Right lobe of liver (tissue), 4 donors: Measurements from ENCODE around the gene ABCB6.

ENCODE experiments used
- CTCF ChIP-seq, 4 donors: fragments of 200-600 bp in 3 of 4; fragments of 450-650 bp in 1 of 4; IDR thresholded peaks; one replicate each; pipeline versions ENCODE4 v1.5.1 to v1.8.0; 2016 to 2022; ENCODE audit warnings: antibody characterized with exemption in 4 of 4, mild to moderate bottlenecking in 2 of 4
- POLR2A ChIP-seq: fragments of 450-650 bp; IDR thresholded peaks from one replicate; pipeline ENCODE4 v1.6.1; 2017; ENCODE audit warnings: antibody characterized with exemption, mild to moderate bottlenecking
- donor health status: DM: no; HTN: no; CAD: no.
- donor health status: DM: no; HTN: no; CAD: no.
- donor health status: DM: no; HTN: yes; CAD: no.

DNA sequence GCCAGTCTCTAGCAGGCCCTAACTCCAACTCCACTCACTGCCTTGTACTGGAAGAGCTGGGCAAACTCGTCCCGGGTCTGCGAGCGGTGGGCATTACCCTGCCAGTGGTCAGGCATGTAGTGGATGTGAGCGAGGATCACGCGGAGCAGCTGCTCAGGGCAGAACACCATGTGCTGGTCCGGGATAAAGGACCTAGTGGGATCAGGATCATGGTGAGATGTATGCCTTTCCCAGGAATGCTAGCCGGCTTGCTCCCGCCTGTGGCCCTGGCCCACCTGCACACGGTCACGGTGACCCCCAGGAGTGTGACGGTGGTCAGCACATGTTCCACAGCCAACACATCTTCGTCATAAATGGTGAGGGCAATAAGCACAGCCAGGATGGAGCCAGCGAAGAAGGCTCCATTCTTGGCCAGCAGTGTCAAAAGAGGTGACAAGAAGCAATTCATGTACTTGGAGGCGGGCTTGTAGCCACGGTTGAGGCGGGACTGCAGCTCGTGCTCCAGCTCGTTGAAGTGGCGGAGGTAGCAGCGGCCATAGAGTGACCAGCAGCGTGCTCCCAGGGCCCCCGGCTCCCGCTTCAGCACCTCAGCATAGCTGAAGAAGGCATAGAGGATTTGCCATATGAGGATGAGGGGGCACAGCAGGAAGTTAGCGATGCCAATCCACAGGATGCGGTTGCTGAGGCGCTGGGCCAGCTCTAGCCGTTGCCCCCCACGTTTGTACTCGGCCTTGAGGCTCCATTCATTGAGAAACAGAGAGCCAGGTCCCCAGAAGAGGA, 5.3 kb upstream of the ABCB6 start:
- no peak for TF ChIP-seq CTCF (IDR thresholded peaks at IDR 0.05)
- no peak for TF ChIP-seq POLR2A
